GM04503 (cell line): ENCODE data around the gene NPLOC4.

Experiments
- DNase-seq: peaks from one replicate; pipeline ENCODE4 v3.0.0-alpha.2; 2012; ENCODE audit warnings: low read depth

The NPLOC4 gene

GRCh38 chr17:81565231-81565630, 71.7 kb downstream of the NPLOC4 start:
- no peak for DNase-seq

DNA sequence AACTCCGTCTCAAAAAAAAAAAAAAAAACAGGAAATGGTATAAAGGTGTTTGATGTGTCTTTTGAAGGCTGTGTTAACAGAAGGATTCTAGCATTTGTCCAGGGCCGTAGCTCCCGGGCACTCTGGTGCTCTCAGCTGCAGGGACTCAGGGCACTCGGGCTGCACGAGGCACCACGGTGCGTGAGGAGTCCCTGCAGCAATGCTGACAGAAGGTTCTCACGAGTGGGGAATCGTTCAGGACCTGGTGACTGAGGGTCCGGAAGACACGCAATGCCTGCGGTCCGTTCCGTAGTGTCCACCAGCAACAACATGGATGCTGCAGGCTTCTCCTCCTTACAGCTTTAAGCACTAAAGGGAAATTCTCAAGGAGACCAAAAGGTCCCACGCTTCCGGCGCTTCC, 72.1 kb downstream of the NPLOC4 start:
- DNase-seq: no peak

DNA sequence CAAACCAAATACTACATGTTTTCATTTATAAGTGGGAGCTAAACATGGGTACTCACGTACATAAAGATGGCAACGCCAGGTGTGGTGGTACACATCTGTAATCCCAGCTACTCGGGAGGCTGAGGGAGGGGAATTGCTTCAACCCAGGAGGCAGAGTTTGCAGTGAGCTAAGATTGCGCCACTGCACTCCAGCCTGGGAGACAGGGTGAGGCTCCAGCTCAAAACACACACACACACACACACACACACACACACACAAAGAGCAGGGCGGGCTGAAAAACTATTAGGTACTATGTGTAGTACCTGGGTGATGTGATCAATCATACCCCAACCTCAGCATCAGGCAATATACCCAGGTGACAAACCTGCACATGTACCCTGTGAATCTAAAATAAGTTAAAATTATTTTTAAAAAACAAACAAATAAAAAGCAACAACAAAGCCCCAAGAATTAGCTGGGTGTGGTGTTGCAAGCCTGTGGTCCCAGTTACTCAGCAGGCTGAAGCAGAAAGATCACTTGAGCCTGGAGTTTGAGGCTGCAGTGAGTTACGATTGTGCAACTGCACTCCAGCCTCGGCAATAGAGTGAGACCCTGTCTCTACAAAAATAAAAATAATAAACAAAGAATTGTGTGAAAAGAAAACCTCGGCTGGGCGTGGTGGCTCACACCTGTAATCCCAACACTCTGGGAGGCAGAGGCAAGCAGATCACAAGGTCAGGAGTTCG, 72.9 kb downstream of the NPLOC4 start:
- DNase-seq: no peak

DNA sequence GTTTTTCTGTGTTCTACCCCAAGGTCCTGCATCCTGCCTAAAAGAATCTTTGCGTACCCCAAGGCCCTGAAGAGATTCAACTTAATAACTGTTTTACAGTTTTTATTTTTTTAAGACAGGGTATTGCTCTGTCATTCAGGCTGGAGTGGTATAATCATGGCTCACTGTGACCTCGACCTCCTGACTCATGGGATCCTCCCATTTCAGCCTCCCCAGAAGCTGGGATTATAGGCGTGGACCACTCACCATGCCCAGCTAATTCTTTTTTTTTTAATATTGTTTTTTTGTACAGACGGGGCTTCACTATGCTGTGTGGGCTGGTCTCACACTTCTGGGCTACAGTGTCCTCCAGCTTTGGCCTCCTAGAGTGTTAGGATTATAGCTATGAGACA, 75.4 kb downstream of the NPLOC4 start:
- DNase-seq: no peak

- no peak for DNase-seq
Observed at GRCh38 chr17:81558941-81559806, 77.7 kb downstream of the NPLOC4 start.

DNA sequence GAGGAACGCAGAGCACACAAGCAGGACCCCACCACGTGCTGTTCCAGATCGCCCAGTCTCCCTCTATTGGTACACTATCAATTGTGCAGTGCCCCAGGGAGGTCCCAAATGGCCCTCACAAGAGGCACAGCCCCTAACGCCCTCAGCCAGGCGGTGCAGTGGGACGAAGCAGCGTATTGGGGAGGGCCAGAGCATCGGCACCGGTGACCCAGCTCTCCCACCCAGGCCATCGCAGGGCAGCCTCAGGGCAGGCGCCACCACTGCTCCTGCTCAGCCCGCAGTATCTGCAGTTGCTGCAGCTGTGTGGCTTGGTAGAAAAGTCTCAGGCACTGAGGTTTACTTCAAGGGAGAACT, 78.8 kb downstream of the NPLOC4 start:
- DNase-seq: no peak

DNA sequence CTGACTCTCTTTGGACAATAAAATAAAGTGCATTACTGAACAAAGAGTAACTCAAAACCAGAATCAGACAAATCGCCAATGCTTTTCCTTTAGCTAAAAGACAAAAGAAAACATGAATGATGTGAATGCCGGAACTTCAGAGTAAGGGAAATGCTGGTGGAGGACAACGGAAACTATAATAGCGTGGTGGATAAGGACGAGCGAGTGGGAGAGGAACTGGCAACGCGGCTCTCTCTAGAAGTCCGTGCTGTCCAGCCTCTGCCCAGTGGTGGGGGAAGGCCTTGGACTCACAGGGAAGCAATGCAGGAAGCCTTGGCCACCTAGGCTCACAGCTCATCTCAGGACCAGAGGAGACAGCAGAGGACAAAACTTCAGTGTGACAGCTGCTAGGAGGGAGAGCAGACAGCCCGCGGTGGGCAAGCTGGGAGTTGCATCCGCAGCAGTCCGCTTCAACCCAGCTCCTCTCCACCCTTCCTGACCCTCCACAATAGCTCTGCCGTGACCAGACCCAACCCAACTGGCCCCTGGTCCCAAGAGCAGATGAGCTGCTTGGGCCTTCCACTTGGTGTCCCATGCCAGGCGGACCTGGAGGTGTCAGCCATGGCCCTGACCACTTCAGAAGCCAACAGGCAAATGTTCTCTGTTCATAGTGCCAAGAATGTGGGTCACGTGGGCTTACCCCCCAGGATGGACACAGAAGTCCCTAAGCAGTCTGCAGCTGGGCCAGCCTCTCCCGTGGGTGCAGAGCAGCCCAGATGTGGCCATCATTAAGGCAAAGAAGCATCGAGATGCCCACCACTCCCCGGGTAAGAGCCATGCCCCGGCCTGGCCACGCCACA, 79.4 kb downstream of the NPLOC4 start:
- no peak for DNase-seq

DNA sequence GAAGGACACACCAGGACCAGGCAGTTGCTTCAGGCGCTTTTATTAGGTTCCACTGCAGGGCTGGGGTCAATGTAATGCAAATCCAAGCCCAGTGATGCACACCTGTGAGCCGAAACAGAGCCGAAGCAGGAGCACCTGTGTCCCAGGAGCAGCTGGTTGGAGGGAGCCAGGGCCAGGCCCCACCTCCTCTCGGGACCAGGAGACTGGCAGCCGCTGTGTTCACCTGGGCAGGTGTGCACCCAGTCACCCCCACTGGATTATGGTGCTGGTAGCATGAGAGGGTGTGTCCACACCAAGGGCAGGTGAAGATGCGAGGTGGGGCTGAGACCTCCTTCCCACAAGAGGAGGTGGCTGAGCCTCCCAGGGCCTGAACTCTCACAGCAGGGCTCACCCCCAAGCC, 80.0 kb downstream of the NPLOC4 start:
- DNase-seq: no peak

DNA sequence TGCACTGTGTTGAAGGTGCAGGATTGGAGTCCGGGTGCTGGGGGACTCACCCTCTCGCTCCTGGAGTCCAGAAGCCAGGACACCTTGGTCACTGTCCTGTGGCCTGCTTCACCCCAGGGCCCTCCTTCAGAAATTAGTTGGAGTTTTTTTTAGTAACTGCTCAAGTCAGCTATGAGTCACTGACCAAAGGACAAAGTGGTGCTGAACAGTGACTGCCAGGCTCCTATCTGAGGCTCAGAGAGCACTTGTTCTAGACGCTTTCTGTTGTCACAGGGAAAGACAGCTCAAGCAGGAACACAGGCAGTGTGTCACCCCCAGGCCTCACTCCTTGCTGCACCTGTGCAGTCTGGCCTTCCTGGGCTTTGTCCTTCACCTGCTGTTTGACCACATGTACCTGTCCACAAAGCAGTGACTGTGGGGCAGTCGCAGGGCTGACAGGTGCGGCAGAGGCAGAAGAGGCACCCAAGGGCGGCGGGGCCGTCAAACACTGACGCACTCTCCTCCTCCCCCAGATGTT, 80.7 kb downstream of the NPLOC4 start:
- no peak for DNase-seq

DNA sequence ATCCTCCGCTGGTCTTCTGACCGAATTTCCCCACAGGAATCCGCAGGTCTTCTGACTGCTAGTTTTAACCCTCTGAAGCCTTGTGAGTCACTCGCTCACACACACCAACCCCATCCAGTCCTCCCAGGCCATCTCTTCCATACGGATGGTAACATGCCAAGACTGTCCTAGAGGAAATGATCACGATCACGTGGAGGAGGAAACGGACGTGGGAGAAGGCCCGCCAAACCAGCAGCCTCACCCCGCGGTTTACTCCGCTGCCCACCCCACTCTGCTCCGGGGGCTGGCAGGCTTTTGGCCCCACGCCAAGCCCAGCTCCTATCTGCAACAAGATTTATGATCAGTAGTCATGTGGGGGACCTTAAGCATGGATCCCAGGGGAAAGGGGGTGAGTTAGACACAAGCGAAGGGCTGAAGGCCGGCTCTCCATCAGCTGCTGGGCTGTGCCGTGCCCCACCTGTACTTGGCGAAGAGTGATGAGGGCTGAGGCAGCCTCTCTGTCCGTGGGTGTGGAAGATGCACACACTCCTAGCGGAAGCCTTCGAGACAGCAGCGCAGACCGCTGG, 83.2 kb downstream of the NPLOC4 start:
- peak; percentile 84 for DNase-seq

DNA sequence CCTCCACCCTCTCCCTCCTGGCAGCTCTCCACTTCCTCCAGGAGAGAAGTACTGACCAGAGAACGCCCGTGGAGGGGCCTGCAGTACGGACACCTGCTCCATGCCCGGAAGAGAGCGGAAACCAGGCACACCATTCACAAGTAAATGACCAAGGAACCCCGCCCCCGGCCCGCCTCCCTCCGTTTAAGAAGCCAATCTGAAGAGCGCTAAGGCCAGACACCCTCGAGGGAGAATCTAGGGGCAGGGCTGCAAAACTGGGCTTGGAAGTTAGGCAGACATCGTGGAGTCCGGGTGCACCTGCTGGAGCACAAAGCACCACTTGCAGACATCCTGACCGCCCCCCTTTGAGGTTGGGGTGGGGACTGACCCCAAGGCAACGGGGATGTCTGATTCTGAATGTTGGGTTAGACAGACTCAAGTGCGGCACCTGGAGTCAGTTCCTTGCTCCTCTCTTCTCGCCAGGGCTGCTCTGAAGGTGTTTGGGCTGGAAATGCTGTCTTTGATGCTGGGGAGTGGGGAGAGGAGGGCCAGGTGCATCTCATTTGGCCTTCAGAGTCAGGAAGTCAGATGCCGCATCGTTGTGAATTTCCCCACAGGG, 83.8 kb downstream of the NPLOC4 start:
- DNase-seq: no peak

DNA sequence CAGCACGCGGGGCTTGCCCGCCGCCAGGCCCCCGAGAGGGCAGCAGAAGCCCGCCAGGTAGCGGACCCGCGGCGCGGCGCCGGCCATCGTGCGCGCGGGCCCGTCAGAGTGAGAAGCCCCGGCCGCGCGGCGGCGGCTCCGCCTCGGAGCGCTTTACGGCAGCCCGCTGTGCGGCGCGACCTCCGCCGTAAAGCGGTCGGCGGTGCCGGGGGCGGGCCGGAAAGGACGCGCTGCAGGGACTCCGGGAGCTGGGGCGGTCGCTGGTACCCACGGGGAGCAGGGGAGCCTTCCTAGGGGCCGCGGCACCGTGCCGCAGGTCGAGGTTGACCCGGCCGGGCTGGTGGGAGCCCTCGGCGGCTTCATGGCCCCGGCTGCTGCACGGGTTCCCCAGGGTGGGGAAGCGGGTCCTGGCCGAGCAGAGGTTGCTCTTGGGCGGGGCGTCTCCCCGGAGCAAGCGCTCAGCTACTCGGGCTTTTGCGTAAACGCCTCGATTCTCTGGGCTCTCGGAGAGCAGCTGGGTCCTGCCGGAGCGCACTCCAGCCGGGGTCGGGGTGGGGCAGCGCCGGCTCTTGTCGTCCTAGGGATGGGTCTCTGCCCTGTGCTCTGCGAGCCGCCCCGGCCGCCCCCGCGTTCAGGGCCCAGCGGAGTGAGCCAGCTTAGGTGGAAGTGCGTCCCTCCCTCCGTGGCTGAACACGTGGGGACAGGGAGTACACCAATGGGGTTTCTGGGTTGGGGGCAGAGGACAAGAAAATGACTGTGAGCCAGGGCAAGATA, 84.5 kb downstream of the NPLOC4 start, which contains the start of gene FAAP100:
Gene FAAP100 (minus strand): TSS at position 110 of the 774 bp plus-strand sequence. CDS start 23 bp downstream, at position 87.
- DNase-seq: no peak

DNA sequence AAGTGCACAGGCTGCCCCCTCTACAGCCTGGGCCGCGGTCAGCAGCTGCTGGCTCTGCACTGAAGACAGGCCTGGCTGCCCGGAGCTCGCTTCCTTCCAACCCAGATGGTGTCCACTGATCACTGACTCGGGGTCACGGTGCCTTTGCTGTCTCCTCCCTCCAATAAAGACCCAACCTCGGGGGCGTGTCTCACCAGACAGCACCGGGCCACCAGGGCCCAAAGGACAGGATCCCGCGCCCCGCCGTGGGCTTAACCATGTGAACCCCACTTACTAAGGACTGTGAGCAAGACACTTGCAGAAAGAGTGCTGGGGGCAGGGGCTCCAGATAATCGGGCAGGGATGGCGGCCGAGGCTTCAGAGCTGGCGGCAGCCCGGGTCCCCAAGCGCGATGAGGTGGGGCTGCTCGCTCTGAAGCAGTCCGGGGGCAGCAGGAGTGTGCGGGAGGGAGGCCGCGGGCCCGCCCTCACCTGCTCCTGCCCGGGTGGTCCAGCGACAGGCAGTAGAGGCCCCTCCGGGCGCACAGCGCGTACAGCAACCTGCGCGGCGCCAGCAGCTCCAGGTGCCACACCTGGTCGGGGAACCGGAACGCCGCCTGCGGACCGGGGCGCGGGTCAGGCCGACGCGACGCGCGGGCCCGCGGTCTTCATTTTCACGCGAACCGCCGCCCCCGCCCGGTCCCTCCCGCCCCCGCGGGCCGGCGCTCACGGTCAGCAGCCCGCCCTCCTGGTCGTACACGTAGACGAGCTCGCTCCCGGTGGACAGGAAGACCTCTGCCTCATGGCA, 85.3 kb downstream of the NPLOC4 start:
- DNase-seq: no peak

DNA sequence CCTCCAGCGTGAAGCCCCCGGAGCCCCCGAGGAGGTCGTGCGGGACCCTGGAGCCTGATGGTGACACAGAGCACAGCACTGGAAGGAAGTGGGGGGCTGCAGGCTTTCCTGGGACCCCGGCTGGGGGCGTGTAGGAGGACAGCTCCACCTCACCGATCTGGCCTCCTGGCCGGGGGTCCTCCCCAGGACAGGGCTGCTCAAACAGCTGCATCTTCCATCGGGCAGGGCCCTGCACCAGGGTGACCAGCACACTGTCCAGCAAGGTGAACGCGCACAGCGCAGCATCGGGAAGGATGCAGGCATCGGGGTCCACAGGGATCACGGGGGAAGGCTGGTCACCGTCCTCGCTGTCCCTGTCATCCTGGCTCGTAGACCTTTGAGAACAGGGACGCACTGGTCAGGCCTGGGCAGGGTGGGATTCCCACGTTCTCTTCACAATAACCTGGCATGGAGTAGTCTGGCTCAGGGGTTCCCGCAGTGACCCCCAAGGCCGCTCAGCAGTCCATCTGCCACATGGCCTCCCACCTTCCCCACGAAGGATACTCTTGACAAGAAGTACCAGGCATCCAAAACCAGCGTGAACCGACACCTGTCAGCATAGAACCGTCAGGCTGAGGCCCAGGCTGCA, 86.0 kb downstream of the NPLOC4 start:
- DNase-seq: no peak

GRCh38 chr17:81550285-81550684, 86.6 kb downstream of the NPLOC4 start:
- DNase-seq: no peak

DNA sequence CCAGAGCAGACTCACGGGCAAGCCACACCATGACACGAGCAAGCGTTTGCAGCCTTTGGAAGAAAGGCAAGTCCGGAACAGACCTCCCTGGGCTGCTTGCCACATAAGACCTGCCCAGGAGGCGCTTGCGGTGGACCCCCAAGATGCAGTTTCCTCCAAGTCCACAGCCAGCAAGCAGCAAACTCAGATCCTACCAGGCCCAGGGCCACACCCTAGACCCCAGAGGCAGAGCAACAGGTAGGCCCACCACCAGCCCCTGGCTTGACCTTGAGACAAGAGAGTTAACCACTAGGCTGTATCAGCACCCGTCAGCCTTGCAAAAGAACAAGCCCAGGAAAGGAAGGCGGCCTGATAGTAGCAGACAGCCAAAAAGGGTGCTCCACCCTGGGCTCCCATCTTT, 87.1 kb downstream of the NPLOC4 start:
- no peak for DNase-seq

DNA sequence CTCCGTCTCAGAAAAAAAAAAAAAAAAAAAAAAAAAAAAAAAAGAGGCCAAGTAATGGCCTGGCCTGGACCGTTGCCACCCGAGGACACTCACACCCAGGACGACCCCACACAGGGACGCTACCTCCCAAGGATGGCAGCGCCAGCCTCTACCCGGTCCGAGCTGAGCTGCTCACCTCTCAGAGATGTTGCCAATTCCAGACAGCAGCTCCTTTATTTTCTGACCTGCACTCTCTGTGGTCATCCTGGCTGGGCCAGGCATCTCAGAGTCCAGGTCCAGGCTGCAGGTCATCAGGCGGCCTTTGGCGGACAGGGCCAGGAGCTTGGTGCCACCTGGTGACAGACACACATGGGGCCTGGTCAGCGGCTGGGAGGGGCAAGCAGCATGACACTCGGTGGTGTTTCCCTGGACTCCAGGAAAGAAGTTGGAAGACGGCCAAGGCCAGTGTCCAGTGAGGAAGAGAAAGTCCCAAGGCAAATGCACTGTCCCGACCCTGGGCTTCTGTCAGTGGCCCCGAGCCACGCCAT, 87.8 kb downstream of the NPLOC4 start:
- no peak for DNase-seq

GRCh38 chr17:81547614-81547982, 89.3 kb downstream of the NPLOC4 start:
- no peak for DNase-seq

DNA sequence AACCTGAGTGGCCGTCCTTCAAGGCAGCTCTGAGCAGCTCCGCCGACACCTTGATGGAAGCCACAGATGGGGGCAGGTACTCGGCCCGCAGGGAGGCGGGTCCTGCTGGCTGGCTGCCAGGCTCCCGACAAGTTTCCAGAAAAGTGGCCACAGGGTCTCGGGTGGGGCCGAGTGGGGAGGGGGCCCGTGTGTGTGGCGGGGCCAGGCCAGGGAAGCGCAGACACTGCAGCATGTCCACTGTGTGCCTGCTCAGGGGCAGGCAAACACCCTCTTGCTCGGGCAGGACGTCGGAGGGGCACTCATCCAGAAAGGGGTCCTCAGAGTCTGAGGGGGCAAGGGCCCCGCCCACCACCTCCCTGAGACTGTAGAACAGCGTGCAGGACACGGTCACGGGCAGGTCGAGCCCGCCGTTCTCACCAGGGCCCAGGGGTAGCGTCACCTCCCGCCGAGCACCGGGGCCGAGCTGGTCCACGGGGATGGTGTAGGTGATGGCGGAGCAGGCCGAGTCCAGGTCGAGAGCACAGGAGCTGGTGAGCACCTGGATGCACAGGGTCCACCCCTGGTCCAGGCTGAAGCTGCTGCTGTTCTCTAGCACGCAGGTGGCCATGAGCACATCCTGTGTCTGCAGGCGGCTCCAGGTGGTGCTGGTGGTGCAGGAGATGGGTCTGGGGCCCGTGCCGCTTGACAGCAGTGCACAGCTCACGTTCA, 89.9 kb downstream of the NPLOC4 start:
- DNase-seq: no peak
